ENCODE data around the gene ANAPC2. TPM values are rescaled to one million over a fixed set of nuclear protein-coding genes. Genes with fewer than 3 reads are reported as not detected.

ANAPC2 gene, protein sequence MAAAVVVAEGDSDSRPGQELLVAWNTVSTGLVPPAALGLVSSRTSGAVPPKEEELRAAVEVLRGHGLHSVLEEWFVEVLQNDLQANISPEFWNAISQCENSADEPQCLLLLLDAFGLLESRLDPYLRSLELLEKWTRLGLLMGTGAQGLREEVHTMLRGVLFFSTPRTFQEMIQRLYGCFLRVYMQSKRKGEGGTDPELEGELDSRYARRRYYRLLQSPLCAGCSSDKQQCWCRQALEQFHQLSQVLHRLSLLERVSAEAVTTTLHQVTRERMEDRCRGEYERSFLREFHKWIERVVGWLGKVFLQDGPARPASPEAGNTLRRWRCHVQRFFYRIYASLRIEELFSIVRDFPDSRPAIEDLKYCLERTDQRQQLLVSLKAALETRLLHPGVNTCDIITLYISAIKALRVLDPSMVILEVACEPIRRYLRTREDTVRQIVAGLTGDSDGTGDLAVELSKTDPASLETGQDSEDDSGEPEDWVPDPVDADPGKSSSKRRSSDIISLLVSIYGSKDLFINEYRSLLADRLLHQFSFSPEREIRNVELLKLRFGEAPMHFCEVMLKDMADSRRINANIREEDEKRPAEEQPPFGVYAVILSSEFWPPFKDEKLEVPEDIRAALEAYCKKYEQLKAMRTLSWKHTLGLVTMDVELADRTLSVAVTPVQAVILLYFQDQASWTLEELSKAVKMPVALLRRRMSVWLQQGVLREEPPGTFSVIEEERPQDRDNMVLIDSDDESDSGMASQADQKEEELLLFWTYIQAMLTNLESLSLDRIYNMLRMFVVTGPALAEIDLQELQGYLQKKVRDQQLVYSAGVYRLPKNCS
- 10 to 100 TPM; 60.2 to 64.1 TPM for total RNA-seq

DNA sequence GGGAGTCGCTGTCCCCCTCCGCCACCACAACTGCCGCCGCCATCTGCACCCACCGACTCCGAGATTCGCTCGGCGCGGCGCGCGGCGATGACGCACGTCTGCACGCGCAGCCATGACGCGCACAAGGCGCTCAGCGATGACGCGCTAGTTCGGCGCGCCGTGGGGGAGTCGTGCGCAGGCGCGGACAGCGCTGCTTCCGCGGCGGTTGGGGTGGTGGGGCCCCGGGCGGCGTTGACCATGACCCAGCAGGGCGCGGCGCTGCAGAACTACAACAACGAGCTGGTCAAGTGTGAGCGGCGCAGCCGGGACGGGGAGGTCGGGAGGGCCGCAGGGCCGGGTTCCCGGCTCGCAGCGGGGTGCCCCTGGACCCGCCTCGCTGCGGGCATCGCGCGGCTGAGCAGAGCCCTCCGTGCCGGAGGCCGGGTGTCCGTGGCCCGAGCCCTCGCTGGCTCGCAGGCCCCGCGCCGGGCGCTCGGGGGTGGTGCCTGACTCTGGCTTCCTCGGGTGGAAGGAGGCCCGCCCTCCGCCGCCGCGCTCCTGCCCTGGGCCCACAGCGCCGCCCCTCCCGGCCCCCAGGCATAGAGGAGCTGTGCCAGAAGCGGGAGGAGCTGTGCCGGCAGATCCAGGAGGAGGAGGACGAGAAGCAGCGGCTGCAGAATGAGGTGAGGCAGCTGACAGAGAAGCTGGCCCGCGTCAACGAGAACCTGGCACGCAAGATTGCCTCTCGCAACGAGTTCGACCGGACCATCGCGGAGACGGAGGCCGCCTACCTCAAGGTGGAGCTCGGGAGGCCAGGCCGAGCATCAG, at the start of gene ANAPC2, which contains the start of gene SSNA1:
ANAPC2 (minus strand) TSS at position 71 of the 807 bp plus-strand sequence; CDS start at position 43, 28 bp downstream.
SSNA1 (plus strand) TSS at position 187 of the 807 bp plus-strand sequence; CDS start at position 238, 51 bp downstream.
- Mint-ChIP-seq H3K36me3 (ENCODE audit: low read depth) (peaks cover 12% of the 10 kb centered on the region), H3K27ac (peak within 1 kb of the TSS; percentile 97), H3K9me3 (ENCODE audit: insufficient read depth) (no peaks in the 10 kb centered on the region), H3K4me3 (peak within 1 kb of the TSS; percentile 97), H3K27me3 (ENCODE audit: low read depth) (no peaks in the 10 kb centered on the region), H3K4me1 (ENCODE audit: low read depth) (peaks cover 42% of the 10 kb centered on the region)
- POLR2A ChIA-PET: interaction anchor here (0.6 to 3.2 kb wide), 25 partner anchors 8 to 119 kb away, joined by 3 to 28 read pairs (median 4); partner anchors contain the start of genes CYSRT1, LRRC26, MAN1B1 and RNF208
- peak; percentile 93 for DNase-seq
- CTCF ChIA-PET: interaction anchor here (0.7 to 3.4 kb wide), 22 partner anchors 10 to 153 kb away, joined by 3 to 23 read pairs (median 4); partner anchors contain the start of genes CYSRT1, MAN1B1, RNF208 and RNF224
- ATAC-seq: peak; percentile 81

GRCh38 chr9:137236936-137237421, 48.6 kb upstream of the ANAPC2 start:
- no peak overlapping the region for H3K27ac Mint-ChIP-seq
- no peak overlapping the region for H3K4me3 Mint-ChIP-seq
- H3K4me1 Mint-ChIP-seq (ENCODE audit: low read depth): peaks cover 20% of the 10 kb centered on the region
- POLR2A ChIA-PET: interaction anchor here (0.6 to 1.7 kb wide), 6 partner anchors 8 to 166 kb away, joined by 3 to 5 read pairs (median 3); partner anchors contain the start of genes ANAPC2, RNF208 and RNF224
- peaks cover 10% of the 10 kb centered on the region for H3K36me3 Mint-ChIP-seq (ENCODE audit: low read depth)
- no peaks in the 10 kb centered on the region for H3K9me3 Mint-ChIP-seq (ENCODE audit: insufficient read depth)
- no peak for DNase-seq
- H3K27me3 Mint-ChIP-seq (ENCODE audit: low read depth): peaks cover 3% of the 10 kb centered on the region
- CTCF ChIA-PET: interaction anchor here (0.6 to 5.2 kb wide), 44 partner anchors 9 to 441 kb away, joined by 3 to 73 read pairs (median 4); partner anchors contain the start of genes ABCA2, ANAPC2, CCDC183 and CYSRT1
- no peak for ATAC-seq

DNA sequence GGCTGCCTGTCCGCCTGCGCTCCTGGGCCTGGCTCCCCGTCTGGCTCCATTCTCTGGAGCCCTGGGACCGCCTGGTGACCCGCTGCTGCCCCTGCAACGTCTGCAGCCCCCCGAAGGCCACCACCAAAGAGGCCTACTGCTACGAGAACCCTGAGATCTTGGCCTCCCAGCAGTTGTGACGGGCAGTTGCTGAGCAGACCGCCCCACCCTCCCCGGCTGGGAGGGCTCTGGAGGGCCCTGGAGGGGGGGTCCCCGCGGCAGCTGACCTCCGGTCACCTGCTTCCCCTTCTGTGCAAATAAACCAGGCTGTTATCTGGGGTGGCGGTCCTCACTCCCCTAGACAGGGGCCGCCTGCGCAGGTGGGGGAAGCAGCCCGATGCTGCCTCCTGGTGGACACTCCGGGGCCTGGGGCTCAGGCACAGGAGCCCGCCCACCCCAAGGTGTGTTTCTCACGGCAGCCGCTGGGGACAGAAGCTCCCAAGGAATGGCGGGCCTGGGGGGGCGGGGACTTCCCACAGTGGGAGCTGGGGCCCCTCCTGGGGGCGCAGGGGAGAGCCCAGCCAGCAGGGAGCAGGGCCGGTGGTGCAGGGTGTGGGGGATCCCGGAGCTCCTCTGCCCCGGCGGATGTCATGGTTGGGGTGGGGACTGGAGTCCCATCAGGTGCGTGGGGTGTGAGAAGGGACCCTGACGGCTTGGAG, 48.0 kb upstream of the ANAPC2 start:
- H3K27me3 Mint-ChIP-seq (ENCODE audit: low read depth): peaks cover 3% of the 10 kb centered on the region
- peak; percentile 93 for DNase-seq
- CTCF ChIA-PET: interaction anchor here (0.6 to 5.2 kb wide), 44 partner anchors 9 to 440 kb away, joined by 3 to 73 read pairs (median 4); partner anchors contain the start of genes ABCA2, ANAPC2, CCDC183 and CYSRT1
- POLR2A ChIA-PET: interaction anchor here (0.6 to 1.7 kb wide), 6 partner anchors 9 to 165 kb away, joined by 3 to 5 read pairs (median 3); partner anchors contain the start of genes ANAPC2, RNF208 and RNF224
- H3K4me3 Mint-ChIP-seq: no peak overlapping the region
- no peak overlapping the region for H3K27ac Mint-ChIP-seq
- peaks cover 20% of the 10 kb centered on the region for H3K4me1 Mint-ChIP-seq (ENCODE audit: low read depth)
- H3K36me3 Mint-ChIP-seq (ENCODE audit: low read depth): peaks cover 8% of the 10 kb centered on the region
- H3K9me3 Mint-ChIP-seq (ENCODE audit: insufficient read depth): no peaks in the 10 kb centered on the region
- peak; percentile 29 for ATAC-seq

GRCh38 chr9:137235424-137236237, 47.3 kb upstream of the ANAPC2 start:
- no peak overlapping the region for H3K4me3 Mint-ChIP-seq
- peaks cover 18% of the 10 kb centered on the region for H3K4me1 Mint-ChIP-seq (ENCODE audit: low read depth)
- no peak for DNase-seq
- H3K36me3 Mint-ChIP-seq (ENCODE audit: low read depth): peaks cover 4% of the 10 kb centered on the region
- H3K9me3 Mint-ChIP-seq (ENCODE audit: insufficient read depth): no peaks in the 10 kb centered on the region
- ATAC-seq: no peak
- peaks cover 3% of the 10 kb centered on the region for H3K27me3 Mint-ChIP-seq (ENCODE audit: low read depth)
- no peak overlapping the region for H3K27ac Mint-ChIP-seq
- POLR2A ChIA-PET: no interaction called here
- CTCF ChIA-PET: interaction anchor here (1.0 to 5.2 kb wide), 17 partner anchors 10 to 439 kb away, joined by 3 to 73 read pairs (median 7); partner anchors contain the start of genes ANAPC2, CCDC183, CYSRT1 and DPP7

DNA sequence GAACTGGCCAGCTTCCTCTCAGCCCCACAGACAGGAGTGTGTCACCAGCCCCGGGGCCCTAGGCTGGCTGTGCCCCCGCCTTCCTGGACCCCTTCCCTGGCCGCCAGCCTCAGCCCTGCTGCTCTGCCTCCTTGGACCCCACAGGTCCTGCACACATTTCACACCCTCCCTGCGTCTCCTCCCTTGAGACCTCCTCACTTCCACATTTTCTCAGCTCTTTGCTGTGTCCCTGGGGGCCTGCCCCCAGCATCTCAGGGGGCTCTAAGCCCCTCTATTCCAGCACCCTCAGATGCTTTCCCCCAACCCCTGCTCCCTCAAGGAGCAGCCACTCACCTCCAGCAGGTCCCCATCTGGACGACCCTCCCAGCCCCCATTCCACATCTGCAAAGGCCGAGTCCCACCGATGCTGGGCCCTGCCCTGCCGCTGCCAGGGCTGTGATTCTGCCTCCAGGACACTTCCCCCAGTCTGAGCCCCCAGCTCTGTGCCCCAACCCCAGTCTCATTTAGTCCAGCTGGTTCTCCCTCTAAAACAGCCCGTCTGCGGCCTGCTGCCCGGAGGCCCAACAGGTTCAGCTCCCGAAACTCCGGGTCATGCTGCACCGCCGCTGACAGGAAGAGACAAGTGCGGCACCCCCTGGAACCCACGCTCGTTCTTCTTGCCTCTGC, 46.5 kb upstream of the ANAPC2 start:
- no peak for ATAC-seq
- POLR2A ChIA-PET: no interaction called here
- CTCF ChIA-PET: interaction anchor here (1.3 to 5.2 kb wide), 2 partner anchors 10 to 139 kb away, joined by 4 to 73 read pairs; partner anchors contain the start of genes CYSRT1, RNF208 and RNF224
- no peak overlapping the region for H3K4me3 Mint-ChIP-seq
- no peaks in the 10 kb centered on the region for H3K9me3 Mint-ChIP-seq (ENCODE audit: insufficient read depth)
- H3K27ac Mint-ChIP-seq: no peak overlapping the region
- H3K36me3 Mint-ChIP-seq (ENCODE audit: low read depth): peaks cover 4% of the 10 kb centered on the region
- peaks cover 3% of the 10 kb centered on the region for H3K27me3 Mint-ChIP-seq (ENCODE audit: low read depth)
- no peak for DNase-seq
- peaks cover 18% of the 10 kb centered on the region for H3K4me1 Mint-ChIP-seq (ENCODE audit: low read depth)

DNA sequence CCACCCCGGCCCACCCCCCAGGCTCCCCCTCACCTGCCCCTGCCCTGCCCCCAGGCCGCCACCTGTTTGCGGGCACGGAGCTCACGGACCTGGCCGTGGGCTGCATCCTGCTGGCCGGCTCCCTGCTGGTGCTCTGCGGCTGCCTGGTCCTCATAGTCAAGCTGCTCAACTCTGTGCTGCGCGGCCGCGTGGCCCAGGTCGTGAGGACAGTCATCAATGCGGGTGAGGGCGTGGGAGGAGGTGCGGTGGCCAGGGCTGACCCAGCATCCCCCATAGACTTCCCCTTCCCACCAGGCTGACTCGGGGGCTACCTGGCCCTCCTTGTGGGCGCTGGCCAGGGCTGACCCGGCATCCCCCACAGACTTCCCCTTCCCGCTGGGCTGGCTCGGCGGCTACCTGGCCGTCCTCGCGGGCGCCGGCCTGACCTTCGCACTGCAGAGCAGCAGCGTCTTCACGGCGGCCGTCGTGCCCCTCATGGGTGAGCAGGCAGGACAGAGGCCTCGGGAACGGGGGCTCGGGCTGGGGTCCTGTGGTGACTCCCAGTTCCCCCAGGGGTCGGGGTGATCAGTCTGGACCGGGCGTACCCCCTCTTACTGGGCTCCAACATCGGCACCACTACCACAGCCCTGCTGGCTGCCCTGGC, 45.8 kb upstream of the ANAPC2 start:
- CTCF ChIA-PET: interaction anchor here (1.3 to 5.2 kb wide), 2 partner anchors 9 to 138 kb away, joined by 4 to 73 read pairs; partner anchors contain the start of genes CYSRT1, RNF208 and RNF224
- Mint-ChIP-seq H3K4me1 (ENCODE audit: low read depth) (peaks cover 18% of the 10 kb centered on the region), H3K4me3 (no peak overlapping the region), H3K36me3 (ENCODE audit: low read depth) (peaks cover 3% of the 10 kb centered on the region), H3K9me3 (ENCODE audit: insufficient read depth) (no peaks in the 10 kb centered on the region), H3K27ac (no peak overlapping the region), H3K27me3 (ENCODE audit: low read depth) (peaks cover 3% of the 10 kb centered on the region)
- POLR2A ChIA-PET: no interaction called here
- DNase-seq: no peak
- ATAC-seq: no peak

DNA sequence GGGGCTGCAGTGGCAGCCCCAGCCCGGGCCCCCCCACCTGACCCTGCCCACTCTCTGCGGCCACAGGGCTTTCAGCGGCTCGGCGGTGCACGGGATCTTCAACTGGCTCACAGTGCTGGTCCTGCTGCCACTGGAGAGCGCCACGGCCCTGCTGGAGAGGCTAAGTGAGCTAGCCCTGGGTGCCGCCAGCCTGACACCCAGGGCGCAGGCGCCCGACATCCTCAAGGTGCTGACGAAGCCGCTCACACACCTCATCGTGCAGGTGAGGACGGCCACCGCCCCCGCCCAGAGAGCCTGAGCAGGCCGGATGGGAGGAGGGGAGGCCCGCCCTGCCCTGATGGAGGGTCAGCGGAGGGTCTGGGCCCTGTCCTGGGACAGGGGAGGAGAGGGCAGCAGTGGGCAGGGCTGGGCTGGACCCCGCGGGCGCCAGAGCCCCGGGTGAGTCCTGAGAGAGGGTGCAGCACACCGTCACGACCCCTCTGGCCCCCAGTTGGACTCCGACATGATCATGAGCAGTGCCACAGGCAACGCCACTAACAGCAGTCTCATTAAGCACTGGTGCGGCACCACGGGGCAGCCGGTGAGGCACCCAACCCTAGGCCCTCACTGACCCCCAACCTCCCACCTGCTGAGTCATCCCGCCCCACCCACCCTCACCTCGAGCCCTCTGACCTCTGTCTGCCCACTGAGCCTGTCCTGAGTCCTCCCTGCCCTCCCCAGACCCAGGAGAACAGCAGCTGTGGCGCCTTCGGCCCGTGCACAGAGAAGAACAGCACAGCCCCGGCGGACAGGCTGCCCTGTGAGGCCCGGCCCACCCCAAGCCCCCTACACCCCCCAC, 45.0 kb upstream of the ANAPC2 start:
- H3K9me3 Mint-ChIP-seq (ENCODE audit: insufficient read depth): no peaks in the 10 kb centered on the region
- DNase-seq: no peak
- ChIA-PET POLR2A (no interaction called here), CTCF (no interaction called here)
- no peak for ATAC-seq
- no peak overlapping the region for H3K4me3 Mint-ChIP-seq
- no peak overlapping the region for H3K27ac Mint-ChIP-seq
- H3K36me3 Mint-ChIP-seq (ENCODE audit: low read depth): no peaks in the 10 kb centered on the region
- H3K27me3 Mint-ChIP-seq (ENCODE audit: low read depth): peaks cover 3% of the 10 kb centered on the region
- peaks cover 10% of the 10 kb centered on the region for H3K4me1 Mint-ChIP-seq (ENCODE audit: low read depth)

- H3K36me3 Mint-ChIP-seq (ENCODE audit: low read depth): no peaks in the 10 kb centered on the region
- no peak for ATAC-seq
- no peaks in the 10 kb centered on the region for H3K9me3 Mint-ChIP-seq (ENCODE audit: insufficient read depth)
- H3K27ac Mint-ChIP-seq: no peak overlapping the region
- ChIA-PET CTCF (no interaction called here), POLR2A (no interaction called here)
- no peak overlapping the region for H3K4me3 Mint-ChIP-seq
- peaks cover 8% of the 10 kb centered on the region for H3K4me1 Mint-ChIP-seq (ENCODE audit: low read depth)
- DNase-seq: no peak
- peaks cover 3% of the 10 kb centered on the region for H3K27me3 Mint-ChIP-seq (ENCODE audit: low read depth)
These were observed 44.1 kb upstream of the ANAPC2 start for GRCh38 chr9:137232510-137232909.
